ENCODE results near the gene TDRKH. TPM values are rescaled to one million over a fixed set of nuclear protein-coding genes. Genes with fewer than 3 reads are reported as not detected.

The TDRKH gene
- polyA plus RNA-seq, 4 donors, result 8.4 to 9.2 (median 8.8) TPM

GRCh38 chr1:151823175-151823574 lies 32.9 kb upstream of the TDRKH start:
- no peak for DNase-seq (ENCODE audit: low read depth in 4 of 4, low spot score in 3 of 4)

GRCh38 chr1:151822404-151822803 lies 32.1 kb upstream of the TDRKH start:
- no peak for DNase-seq (ENCODE audit: low read depth in 4 of 4, low spot score in 3 of 4)

GRCh38 chr1:151820940-151821339 lies 30.6 kb upstream of the TDRKH start:
- DNase-seq (ENCODE audit: low read depth in 4 of 4, low spot score in 3 of 4), result no peak

GRCh38 chr1:151819976-151820623 lies 29.8 kb upstream of the TDRKH start:
- no peak for DNase-seq (ENCODE audit: low read depth in 4 of 4, low spot score in 3 of 4)

- no peak for DNase-seq (ENCODE audit: low read depth in 4 of 4, low spot score in 3 of 4)
Measured at GRCh38 chr1:151819227-151819835, 29.0 kb upstream of the TDRKH start.

GRCh38 chr1:151817353-151817730 lies 27.0 kb upstream of the TDRKH start:
- no peak for DNase-seq (ENCODE audit: low read depth in 4 of 4, low spot score in 3 of 4)

- no peak for DNase-seq (ENCODE audit: low read depth in 4 of 4, low spot score in 3 of 4)
Measured at GRCh38 chr1:151816548-151817352, 26.4 kb upstream of the TDRKH start.

- no peak for DNase-seq (ENCODE audit: low read depth in 4 of 4, low spot score in 3 of 4)
Measured at GRCh38 chr1:151815716-151816327, 25.5 kb upstream of the TDRKH start.

- DNase-seq (ENCODE audit: low read depth in 4 of 4, low spot score in 3 of 4), result no peak
Measured at GRCh38 chr1:151814971-151815545, 24.8 kb upstream of the TDRKH start.

GRCh38 chr1:151814426-151814825 lies 24.1 kb upstream of the TDRKH start:
- no peak for DNase-seq (ENCODE audit: low read depth in 4 of 4, low spot score in 3 of 4)

GRCh38 chr1:151813271-151813977 lies 23.1 kb upstream of the TDRKH start:
- no peak for DNase-seq (ENCODE audit: low read depth in 4 of 4, low spot score in 3 of 4)

- DNase-seq (ENCODE audit: low read depth in 4 of 4, low spot score in 3 of 4), result no peak
Measured at GRCh38 chr1:151811181-151811580, 20.9 kb upstream of the TDRKH start.

- no peak for DNase-seq (ENCODE audit: low read depth in 4 of 4, low spot score in 3 of 4)
Measured at GRCh38 chr1:151809985-151810556, 19.8 kb upstream of the TDRKH start.

- no peak for DNase-seq (ENCODE audit: low read depth in 4 of 4, low spot score in 3 of 4)
Measured at GRCh38 chr1:151809290-151809984, 19.1 kb upstream of the TDRKH start.

- no peak for DNase-seq (ENCODE audit: low read depth in 4 of 4, low spot score in 3 of 4)
Measured at GRCh38 chr1:151807766-151808165, 17.5 kb upstream of the TDRKH start.

GRCh38 chr1:151807131-151807530 lies 16.8 kb upstream of the TDRKH start:
- no peak for DNase-seq (ENCODE audit: low read depth in 4 of 4, low spot score in 3 of 4)

GRCh38 chr1:151806170-151806569 lies 15.9 kb upstream of the TDRKH start:
- DNase-seq (ENCODE audit: low read depth in 4 of 4, low spot score in 3 of 4), result no peak

- DNase-seq (ENCODE audit: low read depth in 4 of 4, low spot score in 3 of 4), result no peak
Measured at GRCh38 chr1:151805066-151805820, 14.9 kb upstream of the TDRKH start, which contains the start of gene LINGO4. TSS of gene LINGO4 (minus strand) at chr1:151805419. CDS start at chr1:151802704, 2,715 bp downstream.

GRCh38 chr1:151803915-151804314 lies 13.6 kb upstream of the TDRKH start:
- no peak for DNase-seq (ENCODE audit: low read depth in 4 of 4, low spot score in 3 of 4)

Data from right renal pelvis (tissue), 4 donors.